ENCODE data around the gene SND1.

- no peak for TF ChIP-seq CTCF (IDR thresholded peaks at IDR 0.05)
- no peak for TF ChIP-seq POLR2A (IDR thresholded peaks at IDR 0.05)
Measured at GRCh38 chr7:128139406-128139805, 487.4 kb downstream of the SND1 start.

Data from esophagus squamous epithelium (tissue), 4 donors.